Mesodermal cell (in vitro differentiated cells): ENCODE results near the gene B4GALNT4.
"Not testable (repeated sequence)": the region's sequence is repeated elsewhere in the genome, so short reads cannot be mapped to it uniquely, and the experiment has no call there.

Experiments
- H3K27ac ChIP-seq: 2 replicates; pipeline ENCODE4 v1.7.0; 2013; ENCODE audit warnings: mild to moderate bottlenecking, low read depth, low read length, moderate library complexity; ENCODE audit not compliant: severe bottlenecking
- H3K36me3 ChIP-seq: 2 replicates; pipeline ENCODE4 v1.7.1; 2013; ENCODE audit warnings: mild to moderate bottlenecking, low read length, moderate library complexity; ENCODE audit not compliant: control insufficient read depth, insufficient read depth
- H3K4me1 ChIP-seq: one replicate; pipeline ENCODE4 v1.7.1; 2013; ENCODE audit warnings: mild to moderate bottlenecking, low read length; ENCODE audit not compliant: insufficient read depth, control insufficient read depth, poor library complexity, severe bottlenecking
- H3K4me3 ChIP-seq: 2 replicates; pipeline ENCODE4 v1.7.0; 2013; ENCODE audit warnings: low read length, control low read depth, mild to moderate bottlenecking; ENCODE audit not compliant: insufficient read depth, poor library complexity, severe bottlenecking; ENCODE audit errors: extremely low read depth
- H3K9me3 ChIP-seq: 2 replicates; pipeline ENCODE4 v1.7.1; 2013; ENCODE audit warnings: mild to moderate bottlenecking, low read length, moderate library complexity; ENCODE audit not compliant: control insufficient read depth
- WGBS, 2 experiments: methylation state at CpG; one replicate each; pipeline ENCODE4 v1.1.5; 2013; ENCODE audit warnings: missing lambda C conversion rate in 2 of 2; ENCODE audit not compliant: insufficient coverage in 2 of 2; 5-methylcytosine and 5-hydroxymethylcytosine counted together

The B4GALNT4 gene

DNA sequence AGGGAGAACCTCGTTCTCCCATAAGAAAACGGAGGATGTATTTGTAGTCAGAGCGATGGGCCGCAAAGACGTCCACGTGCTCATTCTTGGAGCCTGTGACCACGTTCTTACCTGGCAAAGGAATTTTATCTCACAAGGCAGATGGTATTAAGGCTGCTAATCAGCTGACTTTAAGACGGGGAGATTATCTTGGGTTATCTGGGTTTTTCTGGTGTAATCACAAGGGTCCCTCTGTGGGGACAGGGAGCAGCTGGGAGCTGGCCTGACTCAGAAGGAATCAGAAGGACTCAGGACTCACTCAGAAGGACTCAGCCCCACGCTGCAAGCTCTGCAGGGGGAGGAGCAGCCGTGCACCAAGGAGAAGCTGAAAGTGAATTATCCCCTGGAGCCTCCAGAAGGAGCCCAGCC is 53.0 kb downstream of the B4GALNT4 start:
- no peak overlapping the region for H3K27ac ChIP-seq

DNA sequence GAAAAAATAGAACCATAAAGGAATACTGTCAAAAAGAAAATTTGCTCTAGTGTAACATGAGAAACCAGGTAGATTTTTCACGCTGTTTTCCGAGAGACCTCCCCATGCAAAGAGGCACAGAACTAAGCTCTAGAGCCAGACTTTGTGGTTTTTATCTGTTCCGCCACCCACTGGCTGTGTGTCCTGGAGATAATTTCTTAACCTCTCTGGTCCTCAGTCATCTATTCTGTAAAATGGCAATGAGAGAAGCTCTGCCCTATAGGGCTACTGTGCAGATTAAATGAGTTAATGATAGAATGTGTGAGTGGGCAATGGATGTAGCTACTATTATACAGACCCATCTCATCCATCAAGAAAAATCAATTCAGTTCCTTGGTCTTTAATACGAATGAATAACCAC is 54.9 kb downstream of the B4GALNT4 start:
- Histone ChIP-seq H3K4me3 (no peak overlapping the region), H3K27ac (no peak overlapping the region), H3K4me1 (peaks cover 4% of the 10 kb centered on the region), H3K9me3 (no peaks in the 10 kb centered on the region), H3K36me3 (no peaks in the 10 kb centered on the region)
- 79 to 100% methylated on average over 3 to 4 of the region's 4 CpGs for WGBS, 2 experiments

More for the DNA sequence above, 53.0 kb downstream of the B4GALNT4 start:
- peaks cover 4% of the 10 kb centered on the region for H3K4me1 ChIP-seq
- no peak overlapping the region for H3K4me3 ChIP-seq
- WGBS, 2 experiments, result 77 to 81% methylated on average over 10 of the region's 10 CpGs
- no peaks in the 10 kb centered on the region for H3K9me3 ChIP-seq
- no peaks in the 10 kb centered on the region for H3K36me3 ChIP-seq

DNA sequence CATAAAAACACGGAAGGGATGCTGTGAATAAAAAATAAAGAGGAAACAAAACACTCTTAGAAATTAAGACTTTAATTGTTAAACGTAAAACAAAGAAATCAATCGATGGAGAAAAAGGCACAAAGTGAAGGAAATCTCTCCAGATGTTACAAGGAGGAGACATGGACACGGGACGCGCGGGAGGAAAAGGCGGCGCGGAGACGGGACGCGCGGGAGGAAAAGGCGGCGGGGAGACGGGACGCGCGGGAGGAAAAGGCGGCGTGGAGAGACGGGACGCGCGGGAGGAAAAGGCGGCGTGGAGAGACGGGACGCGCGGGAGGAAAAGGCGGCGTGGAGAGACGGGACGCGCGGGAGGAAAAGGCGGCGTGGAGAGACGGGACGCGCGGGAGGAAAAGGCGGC is 55.5 kb downstream of the B4GALNT4 start:
- not testable (repeated sequence) for H3K4me1 ChIP-seq, H3K27ac ChIP-seq, H3K4me3 ChIP-seq, H3K36me3 ChIP-seq, H3K9me3 ChIP-seq
- 50 to 63% methylated on average over 18 to 22 of the region's 45 CpGs for WGBS, 2 experiments

DNA sequence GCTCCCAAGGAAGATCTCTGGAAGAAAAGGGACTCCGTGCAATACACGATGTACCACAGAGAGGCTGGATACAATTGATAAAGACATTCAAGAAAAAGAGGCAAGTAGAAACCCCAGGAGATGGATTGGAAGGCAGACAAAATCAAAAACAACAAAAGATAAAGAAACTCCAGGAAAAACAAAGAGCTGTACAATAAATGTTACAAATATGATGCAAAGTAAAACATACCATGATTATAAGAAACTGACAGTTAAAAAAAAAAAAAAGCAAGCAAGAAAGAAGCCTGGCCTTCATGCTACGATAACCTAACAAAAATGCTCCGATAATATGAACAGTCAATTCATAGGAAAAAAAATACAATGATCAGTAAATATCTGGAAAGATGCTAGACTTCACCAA is 56.0 kb downstream of the B4GALNT4 start:
- H3K4me3 ChIP-seq, result no peak overlapping the region
- H3K9me3 ChIP-seq, result no peaks in the 10 kb centered on the region
- peaks cover 4% of the 10 kb centered on the region for H3K4me1 ChIP-seq
- 80 to 90% methylated on average over 1 to 2 of the region's 4 CpGs for WGBS, 2 experiments
- no peak overlapping the region for H3K27ac ChIP-seq
- no peaks in the 10 kb centered on the region for H3K36me3 ChIP-seq

DNA sequence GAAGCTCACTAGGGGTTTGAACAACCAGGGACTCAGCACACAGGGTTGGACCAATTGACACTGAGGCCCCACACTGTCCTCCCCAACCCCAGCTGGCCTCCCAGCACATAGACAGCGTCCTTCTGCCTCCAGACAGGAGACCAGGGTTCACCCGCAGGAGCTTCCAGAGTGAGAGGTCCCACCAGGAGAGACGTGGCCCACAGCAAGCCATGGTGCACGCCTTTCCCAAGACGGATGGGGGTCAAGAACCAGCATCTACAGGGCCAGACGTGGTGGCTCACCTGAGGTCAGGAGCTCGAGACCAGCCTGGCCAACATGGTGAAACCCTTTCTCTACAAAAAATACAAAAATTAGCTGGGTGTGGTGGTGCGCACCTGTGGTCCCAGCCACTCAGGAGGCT is 57.6 kb downstream of the B4GALNT4 start:
- Histone ChIP-seq H3K9me3 (no peaks in the 10 kb centered on the region), H3K27ac (no peak overlapping the region), H3K4me3 (no peak overlapping the region), H3K4me1 (peaks cover 4% of the 10 kb centered on the region), H3K36me3 (no peaks in the 10 kb centered on the region)
- WGBS, 2 experiments, result 81 to 87% methylated on average over 5 to 7 of the region's 8 CpGs

DNA sequence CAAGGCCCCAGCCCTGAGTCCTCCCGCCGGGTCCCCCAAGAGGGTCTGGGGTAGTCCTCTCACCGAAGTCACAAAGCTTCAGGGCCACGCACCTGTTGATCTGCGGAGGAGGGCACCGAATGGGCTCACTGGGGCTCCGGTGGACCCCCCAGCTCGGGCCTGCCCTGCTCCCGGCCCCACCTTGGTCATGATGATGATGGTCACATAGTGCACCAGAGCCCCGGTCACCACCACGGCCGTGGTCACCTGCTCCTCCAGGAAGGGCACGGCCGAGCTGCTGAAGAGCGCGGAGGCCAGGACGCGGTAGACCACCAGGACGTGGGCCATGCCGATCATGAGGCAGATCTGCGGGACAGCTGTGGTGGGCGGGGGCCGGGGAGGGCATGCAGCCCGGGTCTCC is 59.0 kb downstream of the B4GALNT4 start:
- 95% methylated on average over 22 to 24 of the region's 24 CpGs for WGBS, 2 experiments
- Histone ChIP-seq H3K4me3 (no peak overlapping the region), H3K9me3 (no peaks in the 10 kb centered on the region), H3K36me3 (no peaks in the 10 kb centered on the region), H3K4me1 (no peaks in the 10 kb centered on the region), H3K27ac (no peak overlapping the region)

DNA sequence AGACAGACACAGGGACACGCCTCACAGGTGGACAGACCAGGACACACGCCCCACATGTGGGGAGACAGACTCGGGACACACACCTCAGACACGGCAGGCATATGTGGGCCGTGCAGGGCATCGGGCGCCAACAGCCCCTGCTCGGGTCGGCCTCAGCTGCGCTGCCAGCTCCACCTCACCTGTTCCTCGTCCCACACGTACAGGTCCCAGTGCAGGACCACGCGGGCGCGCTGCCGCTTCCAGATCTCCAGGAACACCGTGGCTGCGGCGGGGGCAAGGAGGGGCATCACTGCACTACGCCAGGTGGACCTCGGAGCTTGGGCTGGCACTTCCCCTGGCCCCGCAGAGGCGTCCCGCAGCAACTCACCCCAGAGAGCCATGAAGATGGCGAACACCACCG is 60.1 kb downstream of the B4GALNT4 start:
- Histone ChIP-seq H3K9me3 (no peaks in the 10 kb centered on the region), H3K27ac (no peak overlapping the region), H3K4me3 (no peak overlapping the region), H3K4me1 (no peaks in the 10 kb centered on the region), H3K36me3 (no peaks in the 10 kb centered on the region)
- WGBS, 2 experiments, result 88 to 90% methylated on average over 25 to 27 of the region's 27 CpGs

DNA sequence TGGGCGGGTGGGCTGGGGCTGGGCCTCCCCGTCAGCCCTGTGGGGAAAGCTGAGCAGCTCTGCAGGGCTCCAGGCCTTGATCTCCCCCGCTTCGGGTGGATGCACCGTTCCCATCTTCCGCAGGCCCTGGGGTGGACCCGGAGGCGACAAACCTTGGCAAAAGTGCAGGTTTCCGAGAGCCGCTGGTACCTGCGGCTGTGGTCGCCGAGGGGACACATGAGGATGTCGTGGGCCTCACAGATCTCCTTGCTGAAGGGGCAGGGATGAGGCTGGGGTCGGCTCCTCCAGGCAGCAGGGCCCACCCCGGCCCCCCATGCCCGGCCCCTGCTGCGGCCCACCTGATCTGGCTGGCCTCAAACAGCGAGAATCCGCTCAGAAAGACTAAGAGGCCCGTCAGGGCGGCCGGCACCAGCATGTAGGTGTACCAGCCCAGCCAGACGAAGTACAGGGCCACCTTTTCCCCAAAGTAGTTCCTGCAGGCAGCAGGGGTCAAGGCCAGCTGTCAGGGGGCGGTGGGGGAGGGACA is 60.7 kb downstream of the B4GALNT4 start:
- H3K9me3 ChIP-seq, result no peaks in the 10 kb centered on the region
- 51 to 61% methylated on average over 18 to 23 of the region's 25 CpGs for WGBS, 2 experiments
- no peak overlapping the region for H3K27ac ChIP-seq
- no peaks in the 10 kb centered on the region for H3K36me3 ChIP-seq
- H3K4me1 ChIP-seq, result no peaks in the 10 kb centered on the region
- H3K4me3 ChIP-seq, result no peak overlapping the region
